ENCODE measurements around the gene GABARAPL2.

GABARAPL2 gene, protein sequence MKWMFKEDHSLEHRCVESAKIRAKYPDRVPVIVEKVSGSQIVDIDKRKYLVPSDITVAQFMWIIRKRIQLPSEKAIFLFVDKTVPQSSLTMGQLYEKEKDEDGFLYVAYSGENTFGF

DNA sequence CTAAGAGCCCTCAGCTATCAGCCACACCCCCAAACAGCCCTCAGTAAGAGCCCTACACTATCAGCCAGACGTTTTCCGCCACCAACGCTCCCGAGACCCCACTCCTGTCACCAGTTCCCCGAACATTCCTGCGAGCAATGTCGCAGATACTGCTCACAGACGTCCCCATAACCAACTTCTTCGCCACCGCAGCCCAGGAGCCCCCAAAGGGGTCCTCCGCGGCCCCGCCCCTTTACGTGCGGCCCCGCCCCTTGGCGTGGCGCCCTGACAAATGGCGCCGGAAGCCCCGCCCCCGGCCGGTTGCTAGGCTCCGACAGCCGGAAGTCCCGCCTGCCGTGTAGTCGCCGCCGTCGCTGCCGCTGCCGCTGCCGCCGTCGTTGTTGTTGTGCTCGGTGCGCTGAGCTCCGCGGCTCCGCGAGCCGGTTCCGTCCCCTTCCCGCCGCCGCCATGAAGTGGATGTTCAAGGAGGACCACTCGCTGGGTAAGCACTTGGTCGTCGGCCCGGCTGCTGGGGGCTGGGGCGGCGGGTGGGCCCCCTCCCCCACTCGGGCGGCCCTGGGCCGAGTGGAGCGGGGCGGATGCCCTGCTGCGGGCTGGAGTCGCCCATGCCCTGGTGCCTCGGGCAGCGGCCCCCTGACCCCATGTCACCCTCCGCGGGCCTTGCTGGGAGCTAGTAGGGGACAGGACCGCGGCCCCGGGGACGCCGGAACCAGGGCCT, at the start of gene GABARAPL2:
Gene GABARAPL2, plus strand, starts transcription at position 340 of the 718 bp plus-strand sequence. Its CDS starts 108 bp downstream, at position 448.
- peak; percentile 89 for DNase-seq (ENCODE audit: low read depth)
- TF ChIP-seq, protein P1, sequence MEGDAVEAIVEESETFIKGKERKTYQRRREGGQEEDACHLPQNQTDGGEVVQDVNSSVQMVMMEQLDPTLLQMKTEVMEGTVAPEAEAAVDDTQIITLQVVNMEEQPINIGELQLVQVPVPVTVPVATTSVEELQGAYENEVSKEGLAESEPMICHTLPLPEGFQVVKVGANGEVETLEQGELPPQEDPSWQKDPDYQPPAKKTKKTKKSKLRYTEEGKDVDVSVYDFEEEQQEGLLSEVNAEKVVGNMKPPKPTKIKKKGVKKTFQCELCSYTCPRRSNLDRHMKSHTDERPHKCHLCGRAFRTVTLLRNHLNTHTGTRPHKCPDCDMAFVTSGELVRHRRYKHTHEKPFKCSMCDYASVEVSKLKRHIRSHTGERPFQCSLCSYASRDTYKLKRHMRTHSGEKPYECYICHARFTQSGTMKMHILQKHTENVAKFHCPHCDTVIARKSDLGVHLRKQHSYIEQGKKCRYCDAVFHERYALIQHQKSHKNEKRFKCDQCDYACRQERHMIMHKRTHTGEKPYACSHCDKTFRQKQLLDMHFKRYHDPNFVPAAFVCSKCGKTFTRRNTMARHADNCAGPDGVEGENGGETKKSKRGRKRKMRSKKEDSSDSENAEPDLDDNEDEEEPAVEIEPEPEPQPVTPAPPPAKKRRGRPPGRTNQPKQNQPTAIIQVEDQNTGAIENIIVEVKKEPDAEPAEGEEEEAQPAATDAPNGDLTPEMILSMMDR (IDR thresholded peaks at IDR 0.05; ENCODE audit: low read depth, low read length), result no peak
- TF ChIP-seq, protein P2, sequence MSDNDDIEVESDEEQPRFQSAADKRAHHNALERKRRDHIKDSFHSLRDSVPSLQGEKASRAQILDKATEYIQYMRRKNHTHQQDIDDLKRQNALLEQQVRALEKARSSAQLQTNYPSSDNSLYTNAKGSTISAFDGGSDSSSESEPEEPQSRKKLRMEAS (IDR thresholded peaks at IDR 0.05; ENCODE audit: low read depth, low read length), result no peak
- TF ChIP-seq POLR2A (IDR thresholded peaks at IDR 0.05; ENCODE audit: extremely low read depth, insufficient read length), result peak; percentile 74
- peak within 1 kb of the TSS; percentile 90 for H3K4me3 ChIP-seq (ENCODE audit: low read depth, low read length)

- no peak overlapping the region for H3K4me3 ChIP-seq (ENCODE audit: low read depth, low read length)
- DNase-seq (ENCODE audit: low read depth), result no peak
- TF ChIP-seq MYC (IDR thresholded peaks at IDR 0.05; ENCODE audit: low read depth, low read length) (no peak), POLR2A (IDR thresholded peaks at IDR 0.05; ENCODE audit: extremely low read depth, insufficient read length) (no peak)
- TF ChIP-seq, protein P2 (IDR thresholded peaks at IDR 0.05; ENCODE audit: low read depth, low read length), result no peak
- TF ChIP-seq, protein P1 (IDR thresholded peaks at IDR 0.05; ENCODE audit: low read depth, low read length), result no peak
These were observed 47.0 kb upstream of the GABARAPL2 start for GRCh38 chr16:75519175-75519574.

- TF ChIP-seq MYC (IDR thresholded peaks at IDR 0.05; ENCODE audit: low read depth, low read length), result no peak
- TF ChIP-seq, protein P2 (IDR thresholded peaks at IDR 0.05; ENCODE audit: low read depth, low read length), result no peak
- TF ChIP-seq, protein P1 (IDR thresholded peaks at IDR 0.05; ENCODE audit: low read depth, low read length), result no peak
- no peak for TF ChIP-seq POLR2A (IDR thresholded peaks at IDR 0.05; ENCODE audit: extremely low read depth, insufficient read length)
- H3K4me3 ChIP-seq (ENCODE audit: low read depth, low read length), result no peak overlapping the region
- DNase-seq (ENCODE audit: low read depth), result no peak
These were observed 40.0 kb upstream of the GABARAPL2 start for GRCh38 chr16:75526032-75526790.

DNA sequence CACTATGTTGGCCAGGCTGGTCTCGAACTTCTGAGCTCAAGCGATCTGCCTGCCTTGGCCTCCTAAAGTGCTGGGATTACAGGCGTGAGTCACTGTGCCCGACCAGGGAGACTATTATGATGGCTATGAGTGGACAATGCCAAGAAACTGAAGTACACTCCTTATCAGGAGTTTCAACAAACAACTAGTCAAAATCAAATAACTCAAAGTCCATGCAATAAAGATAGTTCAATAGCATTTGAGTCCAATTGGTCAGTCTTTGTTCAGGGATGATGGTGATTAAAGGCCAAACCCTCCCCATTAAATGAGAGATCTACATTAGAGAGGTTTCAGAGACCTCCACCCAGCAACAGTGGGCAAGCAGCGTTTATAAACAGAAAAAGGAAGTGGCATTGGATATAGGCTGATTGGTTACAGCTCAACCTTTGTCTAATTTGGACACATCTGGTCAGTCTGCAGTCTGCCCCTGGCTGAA, 38.3 kb upstream of the GABARAPL2 start:
- H3K4me3 ChIP-seq (ENCODE audit: low read depth, low read length), result no peak overlapping the region
- DNase-seq (ENCODE audit: low read depth), result no peak
- TF ChIP-seq, protein P2 (IDR thresholded peaks at IDR 0.05; ENCODE audit: low read depth, low read length), result no peak
- TF ChIP-seq MYC (IDR thresholded peaks at IDR 0.05; ENCODE audit: low read depth, low read length) (no peak), POLR2A (IDR thresholded peaks at IDR 0.05; ENCODE audit: extremely low read depth, insufficient read length) (no peak)
- TF ChIP-seq, protein P1 (IDR thresholded peaks at IDR 0.05; ENCODE audit: low read depth, low read length), result no peak

GRCh38 chr16:75529056-75529905, 36.9 kb upstream of the GABARAPL2 start:
- no peak overlapping the region for H3K4me3 ChIP-seq (ENCODE audit: low read depth, low read length)
- DNase-seq (ENCODE audit: low read depth), result no peak
- TF ChIP-seq POLR2A (IDR thresholded peaks at IDR 0.05; ENCODE audit: extremely low read depth, insufficient read length), result no peak
- TF ChIP-seq, protein P1 (IDR thresholded peaks at IDR 0.05; ENCODE audit: low read depth, low read length), result no peak
- TF ChIP-seq, protein P2 (IDR thresholded peaks at IDR 0.05; ENCODE audit: low read depth, low read length), result no peak
- no peak for TF ChIP-seq MYC (IDR thresholded peaks at IDR 0.05; ENCODE audit: low read depth, low read length)

All from NB4 (cell line).